GM12891 (cell line): Measurements from ENCODE around the gene TGFBI.

Experiments used
- PAX5 ChIP-seq: IDR thresholded peaks from 2 replicates; pipeline ENCODE4 v1.6.1; 2011; ENCODE audit warnings: low read length, moderate library complexity, mild to moderate bottlenecking; ENCODE audit not compliant: insufficient read depth, severe bottlenecking
- POLR2A ChIP-seq: IDR thresholded peaks from 2 replicates; pipeline ENCODE4 v1.6.1; 2011; ENCODE audit warnings: low read depth, low read length, control low read depth
- POLR2AphosphoS5 ChIP-seq: IDR thresholded peaks from 2 replicates; pipeline ENCODE4 v1.6.1; 2011; ENCODE audit warnings: low read depth, low read length, control low read depth
- TAF1 ChIP-seq: IDR thresholded peaks from 2 replicates; pipeline ENCODE4 v1.6.1; 2011; ENCODE audit warnings: low read depth, low read length, control low read depth

- TF ChIP-seq POLR2A, result no peak
- no peak for TF ChIP-seq POLR2AphosphoS5
- no peak for TF ChIP-seq TAF1
- no peak for TF ChIP-seq PAX5
Observed at GRCh38 chr5:136060963-136061362, 32.2 kb downstream of the TGFBI start.
